Measurements from ENCODE around the gene CA10. TPM values are rescaled to one million over a fixed set of nuclear protein-coding genes. Genes with fewer than 3 reads are reported as not detected.

The CA10 gene
- total RNA-seq, 1 experiment from 2014 or later = not detected

- no peaks in the 10 kb centered on the region for H3F3A ChIP-seq (ENCODE audit: insufficient read depth, low read depth)
- ChIA-PET POLR2A (ENCODE audit: unreplicated experiment) (no interaction called here), CTCF (no interaction called here)
- no peaks in the 10 kb centered on the region for H4K20me1 ChIP-seq (ENCODE audit: insufficient read depth)
- 0 out of 2 replicates have a peak, but pooled peaks cover 5% of the 10 kb centered on the region for H3K27me3 ChIP-seq (ENCODE audit: insufficient read depth, low read depth)
- no peaks in the 10 kb centered on the region for H3K36me3 ChIP-seq (ENCODE audit: low read depth)
- H3K27ac ChIP-seq = no peak overlapping the region
- no peaks in the 10 kb centered on the region for H3K79me2 ChIP-seq (ENCODE audit: low read depth)
- DNase-seq = no peak
- H2AFZ ChIP-seq = no peak overlapping the region
- no peak overlapping the region for H3K4me3 ChIP-seq
- no peaks in the 10 kb centered on the region for H3K9me3 ChIP-seq (ENCODE audit: insufficient read depth, low read depth)
- no peak for TF ChIP-seq EZH2 (IDR thresholded peaks at IDR 0.05; ENCODE audit: low read depth)
- TF ChIP-seq CTCF (conservative IDR thresholded peaks at IDR 0.05) = no peak
- intact Hi-C loops (cut with micrococcal nuclease; ENCODE audit: unreplicated experiment) = no loop called here
- no peaks in the 10 kb centered on the region for H3K4me1 ChIP-seq (replicated peaks; ENCODE audit: insufficient read depth)
- H3K9me2 ChIP-seq (ENCODE audit: insufficient read depth) = no peaks in the 10 kb centered on the region
- no peak overlapping the region for H3K4me2 ChIP-seq
- no TSS peak for BruUV-seq (replicated peaks)
Observed at GRCh38 chr17:51827140-51827539, 331.4 kb downstream of the CA10 start.

GRCh38 chr17:51820766-51821165 is 337.7 kb downstream of the CA10 start:
- no peak overlapping the region for H3K4me3 ChIP-seq
- no peaks in the 10 kb centered on the region for H3K36me3 ChIP-seq (ENCODE audit: low read depth)
- DNase-seq = no peak
- H3K9me2 ChIP-seq (ENCODE audit: insufficient read depth) = no peaks in the 10 kb centered on the region
- TF ChIP-seq EZH2 (IDR thresholded peaks at IDR 0.05; ENCODE audit: low read depth) = no peak
- TF ChIP-seq CTCF (conservative IDR thresholded peaks at IDR 0.05) = no peak
- no TSS peak for BruUV-seq (replicated peaks)
- no peaks in the 10 kb centered on the region for H3K4me1 ChIP-seq (replicated peaks; ENCODE audit: insufficient read depth)
- H4K20me1 ChIP-seq (ENCODE audit: insufficient read depth) = no peaks in the 10 kb centered on the region; the same call in 1 of the 2 replicates
- ChIA-PET CTCF (no interaction called here), POLR2A (ENCODE audit: unreplicated experiment) (no interaction called here)
- H3K79me2 ChIP-seq (ENCODE audit: low read depth) = no peaks in the 10 kb centered on the region
- H3F3A ChIP-seq (ENCODE audit: insufficient read depth, low read depth) = no peaks in the 10 kb centered on the region
- 0 out of 2 replicates have a peak, but pooled peaks cover 10% of the 10 kb centered on the region for H3K27me3 ChIP-seq (ENCODE audit: insufficient read depth, low read depth)
- no peak overlapping the region for H3K4me2 ChIP-seq
- no peak overlapping the region for H3K27ac ChIP-seq
- no peak overlapping the region for H2AFZ ChIP-seq
- intact Hi-C loops (cut with micrococcal nuclease; ENCODE audit: unreplicated experiment) = no loop called here
- H3K9me3 ChIP-seq (ENCODE audit: insufficient read depth, low read depth) = no peaks in the 10 kb centered on the region

GRCh38 chr17:51820252-51820651 is 338.3 kb downstream of the CA10 start:
- no peak overlapping the region for H3K4me3 ChIP-seq
- no peak for TF ChIP-seq CTCF (conservative IDR thresholded peaks at IDR 0.05)
- TF ChIP-seq EZH2 (IDR thresholded peaks at IDR 0.05; ENCODE audit: low read depth) = no peak
- H3K79me2 ChIP-seq (ENCODE audit: low read depth) = no peaks in the 10 kb centered on the region
- H3K36me3 ChIP-seq (ENCODE audit: low read depth) = no peaks in the 10 kb centered on the region
- H3F3A ChIP-seq (ENCODE audit: insufficient read depth, low read depth) = no peaks in the 10 kb centered on the region
- ChIA-PET POLR2A (ENCODE audit: unreplicated experiment) (no interaction called here), CTCF (no interaction called here)
- no peaks in the 10 kb centered on the region; the same call in 1 of the 2 replicates for H4K20me1 ChIP-seq (ENCODE audit: insufficient read depth)
- H2AFZ ChIP-seq = no peak overlapping the region
- H3K27me3 ChIP-seq (ENCODE audit: insufficient read depth, low read depth) = 0 out of 2 replicates have a peak, but pooled peaks cover 10% of the 10 kb centered on the region
- no peaks in the 10 kb centered on the region for H3K9me2 ChIP-seq (ENCODE audit: insufficient read depth)
- H3K4me1 ChIP-seq (replicated peaks; ENCODE audit: insufficient read depth) = no peaks in the 10 kb centered on the region
- no peaks in the 10 kb centered on the region for H3K9me3 ChIP-seq (ENCODE audit: insufficient read depth, low read depth)
- H3K4me2 ChIP-seq = no peak overlapping the region
- BruUV-seq (replicated peaks) = no TSS peak
- no peak for DNase-seq
- H3K27ac ChIP-seq = no peak overlapping the region
- intact Hi-C loops (cut with micrococcal nuclease; ENCODE audit: unreplicated experiment) = no loop called here

Measured in PC-9 (cell line).